Hippocampal formation (tissue), 2 donors: ENCODE results near the gene PPP2R5B.

ENCODE experiments used
- DNase-seq, 2 donors: peaks; one replicate each; lab custom pipeline; 2025; lab: John Stamatoyannopoulos, UW

The PPP2R5B gene

GRCh38 chr11:64888729-64889511, 35.6 kb upstream of the PPP2R5B start:
- DNase-seq: no peak

- no peak for DNase-seq
These were observed 34.0 kb upstream of the PPP2R5B start for GRCh38 chr11:64890522-64890939.

- no peak for DNase-seq
These were observed 33.2 kb upstream of the PPP2R5B start for GRCh38 chr11:64891215-64891848.

- DNase-seq: no peak
These were observed 32.6 kb upstream of the PPP2R5B start for GRCh38 chr11:64891880-64892279.

- DNase-seq: no peak
These were observed 32.1 kb upstream of the PPP2R5B start for GRCh38 chr11:64892411-64892831.

GRCh38 chr11:64892838-64893193, 31.7 kb upstream of the PPP2R5B start:
- no peak for DNase-seq

GRCh38 chr11:64893194-64894069, 31.1 kb upstream of the PPP2R5B start:
- DNase-seq: no peak

- peak in 1 of 2 donors; percentile 50 for DNase-seq
These were observed 30.2 kb upstream of the PPP2R5B start for GRCh38 chr11:64894070-64894811.

- DNase-seq: no peak
These were observed 29.6 kb upstream of the PPP2R5B start for GRCh38 chr11:64894812-64895452.

GRCh38 chr11:64896448-64897022, 28.0 kb upstream of the PPP2R5B start:
- no peak for DNase-seq

GRCh38 chr11:64897381-64898075, 27.0 kb upstream of the PPP2R5B start:
- no peak for DNase-seq

GRCh38 chr11:64898076-64898445, 26.4 kb upstream of the PPP2R5B start:
- DNase-seq: no peak

GRCh38 chr11:64898541-64898940, 25.9 kb upstream of the PPP2R5B start:
- no peak for DNase-seq

GRCh38 chr11:64900263-64900678, 24.2 kb upstream of the PPP2R5B start:
- DNase-seq: no peak

GRCh38 chr11:64900774-64901173, 23.7 kb upstream of the PPP2R5B start:
- no peak for DNase-seq

GRCh38 chr11:64902102-64902900, 22.2 kb upstream of the PPP2R5B start:
- no peak for DNase-seq

- DNase-seq: no peak
These were observed 21.1 kb upstream of the PPP2R5B start for GRCh38 chr11:64903291-64903833.

GRCh38 chr11:64905516-64906313, 18.8 kb upstream of the PPP2R5B start:
- no peak for DNase-seq

GRCh38 chr11:64906314-64906635, 18.2 kb upstream of the PPP2R5B start:
- no peak for DNase-seq
